HEK293T (cell line): ENCODE measurements around the gene ERBB4.

ENCODE experiments used
- ELF4 ChIP-seq: fragments of 450-650 bp; IDR thresholded peaks from 2 replicates; pipeline ENCODE4 v1.6.1; 2017; ENCODE audit warnings: antibody characterized with exemption
- FOXA1 ChIP-seq: fragments of 450-650 bp; IDR thresholded peaks from 2 replicates; pipeline ENCODE4 v1.6.1; 2016; ENCODE audit warnings: mild to moderate bottlenecking
- FOXK2 ChIP-seq: fragments of 450-650 bp; IDR thresholded peaks from 2 replicates; pipeline ENCODE4 v1.6.1; 2016; ENCODE audit warnings: mild to moderate bottlenecking
- HDGF ChIP-seq: fragments of 450-650 bp; IDR thresholded peaks from 2 replicates; pipeline ENCODE4 v1.6.1; 2017; ENCODE audit warnings: antibody characterized with exemption, borderline replicate concordance
- PKNOX1 ChIP-seq: fragments of 450-650 bp; IDR thresholded peaks from 2 replicates; pipeline ENCODE4 v1.6.1; 2016
- SP1 ChIP-seq: fragments of 450-650 bp; IDR thresholded peaks from 2 replicates; pipeline ENCODE4 v1.6.1; 2017

- no peak for TF ChIP-seq SP1
- no peak for TF ChIP-seq FOXA1
- no peak for TF ChIP-seq HDGF
- no peak for TF ChIP-seq ELF4
- TF ChIP-seq PKNOX1 = no peak
- no peak for TF ChIP-seq FOXK2
Measured at GRCh38 chr2:211928201-211928600, 610.4 kb downstream of the ERBB4 start.
